Testis (tissue), 2 donors: ENCODE measurements around the gene WDR75.

Experiments
- CTCF ChIP-seq, 3 experiments: fragments of 450-650 bp in 2 of 3; fragments of 200-600 bp in 1 of 3; sonication (generic) in 1 of 3; IDR thresholded peaks; one replicate each; pipeline ENCODE4 v1.5.1; 2016 to 2019; ENCODE audit warnings: antibody characterized with exemption in 3 of 3, mild to moderate bottlenecking in 2 of 3, moderate library complexity in 1 of 3
- POLR2A ChIP-seq: fragments of 450-650 bp; IDR thresholded peaks from one replicate; pipeline ENCODE4 v1.6.1; 2017; ENCODE audit warnings: antibody characterized with exemption, mild to moderate bottlenecking, moderate library complexity

- TF ChIP-seq POLR2A (no peak), CTCF (IDR thresholded peaks at IDR 0.05) (no peak)
Measured at GRCh38 chr2:189488008-189488310, 46.7 kb downstream of the WDR75 start.
